Thoracic aorta endothelial cell (primary cell): Measurements from ENCODE around the gene LUZP4. TPM values are rescaled to one million over a fixed set of nuclear protein-coding genes. Genes with fewer than 3 reads are reported as not detected.

ENCODE experiments used
- total RNA-seq: library from RNA; depleted of rRNA; stranded (reverse); fragments of >200 nt; gene quantifications from 2 replicates; pipeline ENCODE4 v1.2.3, GENCODE V29; 2012

LUZP4 gene
- not detected in 2 replicates for total RNA-seq

GRCh38 chrX:115289465-115289864 is at the start of gene LUZP4:
Gene LUZP4, plus strand, starts transcription at chrX:115289715. Its CDS starts 45 bp downstream, at chrX:115289760.

Other genes starting within 250 kb of the LUZP4 start
- gene RBMXL3, start 100.3 kb upstream of the LUZP4 start, total RNA-seq, result not detected in 2 replicates
- 4.5 and 9.2 TPM in 2 replicates for gene LRCH2, start 55.6 kb upstream of the LUZP4 start, total RNA-seq